ENCODE measurements around the gene ECM1.

DNA sequence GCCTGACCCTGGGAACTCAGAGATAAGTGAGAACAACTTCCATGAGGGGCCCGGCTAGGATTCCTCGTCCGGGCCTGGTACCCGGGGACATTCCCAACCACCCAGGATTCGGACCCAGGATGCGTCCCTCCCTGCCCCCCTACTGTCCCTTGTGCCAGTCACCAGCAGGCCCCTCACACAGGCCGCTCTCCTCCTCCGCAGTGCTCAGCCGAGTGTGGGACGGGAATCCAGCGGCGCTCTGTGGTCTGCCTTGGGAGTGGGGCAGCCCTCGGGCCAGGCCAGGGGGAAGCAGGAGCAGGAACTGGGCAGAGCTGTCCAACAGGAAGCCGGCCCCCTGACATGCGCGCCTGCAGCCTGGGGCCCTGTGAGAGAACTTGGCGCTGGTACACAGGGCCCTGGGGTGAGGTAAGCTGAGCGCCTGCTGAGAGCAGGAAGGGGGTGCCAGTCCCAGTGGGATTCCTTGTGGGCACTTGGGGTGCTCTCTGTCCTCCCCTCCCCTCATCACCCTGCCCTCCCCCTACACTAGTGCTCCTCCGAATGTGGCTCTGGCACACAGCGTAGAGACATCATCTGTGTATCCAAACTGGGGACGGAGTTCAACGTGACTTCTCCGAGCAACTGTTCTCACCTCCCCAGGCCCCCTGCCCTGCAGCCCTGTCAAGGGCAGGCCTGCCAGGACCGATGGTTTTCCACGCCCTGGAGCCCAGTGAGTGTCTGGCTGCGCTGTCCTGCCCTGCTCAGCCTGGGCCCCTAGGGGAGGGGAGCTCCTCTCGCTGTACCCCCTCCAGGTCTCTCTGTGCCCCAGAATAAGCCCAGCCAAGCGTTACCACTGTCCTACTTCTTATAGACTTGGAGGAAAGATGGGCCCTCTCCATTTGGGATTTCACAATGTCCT is 51.1 kb downstream of the ECM1 start:
- no peak for TF ChIP-seq TAF1 (IDR thresholded peaks at IDR 0.05; ENCODE audit: borderline replicate concordance, low read depth, low read length)
- no peak for TF ChIP-seq POLR2A (IDR thresholded peaks at IDR 0.05; ENCODE audit: low read depth, low read length)

Data from GM12892 (cell line).